Transverse colon (tissue), 4 donors: ENCODE data around the gene RAMAC. TPM values are rescaled to one million over a fixed set of nuclear protein-coding genes. Genes with fewer than 3 reads are reported as not detected.

Experiments
- DNase-seq: peaks from one replicate; pipeline ENCODE4 v3.0.0-alpha.2; 2019
- H3K27ac ChIP-seq, 4 donors: fragments of 200-600 bp; sonication (generic); 2 replicates each; pipeline ENCODE4 v1.5.1; 2016 to 2018; ENCODE audit warnings: inconsistent platforms in 4 of 4
- H3K27me3 ChIP-seq: fragments of 200-600 bp; sonication (generic); 2 replicates; pipeline ENCODE4 v1.5.1; 2017; ENCODE audit warnings: inconsistent platforms
- H3K36me3 ChIP-seq, 4 donors: fragments of 200-600 bp; sonication (generic); 2 replicates each; pipeline ENCODE4 v1.5.1; 2017 to 2019; ENCODE audit warnings: inconsistent platforms in 4 of 4
- H3K4me1 ChIP-seq, 4 donors: fragments of 200-600 bp; sonication (generic); 2 replicates each; pipeline ENCODE4 v1.5.1; 2017 to 2020; ENCODE audit warnings: inconsistent platforms in 4 of 4
- H3K4me3 ChIP-seq, 4 donors: fragments of 200-600 bp; sonication (generic); 1 replicate in 1 of 4; 2 replicates in 3 of 4; pipeline versions ENCODE4 v1.5.1 to v1.6.1; 2017 to 2019; ENCODE audit warnings: inconsistent platforms in 4 of 4
- H3K9me3 ChIP-seq, 2 donors: fragments of 200-600 bp; sonication (generic); 2 replicates each; pipeline ENCODE4 v1.5.1; 2017 to 2019; ENCODE audit warnings: inconsistent platforms in 2 of 2
- EP300 ChIP-seq: sonication (generic); formaldehyde crosslinking; IDR thresholded peaks from one replicate; pipeline ENCODE4 v1.6.1; 2017; ENCODE audit warnings: antibody characterized with exemption, low read depth
- POLR2A ChIP-seq: fragments of 450-650 bp; IDR thresholded peaks from one replicate; pipeline ENCODE4 v1.6.1; 2016; ENCODE audit warnings: antibody characterized with exemption, mild to moderate bottlenecking, moderate library complexity
- POLR2AphosphoS5 ChIP-seq, 3 donors: sonication (generic); formaldehyde crosslinking; IDR thresholded peaks; one replicate each; pipeline ENCODE4 v1.6.1; 2016; ENCODE audit warnings: antibody characterized with exemption in 3 of 3
- WGBS, 2 donors: methylation state at CpG; one replicate each; pipeline ENCODE4 v1.1.5; 2018; ENCODE audit warnings: low coverage in 1 of 2; 5-methylcytosine and 5-hydroxymethylcytosine counted together
- in situ Hi-C, 4 donors: fragments of 200-750 bp; cut with MboI; loops; one replicate each; pipeline versions ENCODE4 v1.15.0 to v1.15.1; 2017; ENCODE audit warnings: low sequenced_read_pairs in 3 of 4, low pct_ligation_motif_present in 1 of 4, low pct_unique_long_range_greater_than_20kb in 1 of 4
- intact Hi-C: fragments of 100-400 bp; cut with DNase I; formaldehyde crosslinking; loops from one replicate; pipeline ENCODE4 v1.15.1; 2023; ENCODE audit warnings: low total_unique reads
- total RNA-seq, 4 donors: library from RNA; depleted of rRNA; stranded (reverse); fragments of >200 nt; gene quantifications; one replicate each; pipeline ENCODE4 v1.1.0, GENCODE V29; 2016
- TF ChIP-seq, protein P1 (sequence below), 5 experiments: fragments of 200-600 bp in 3 of 5; fragments of 450-650 bp in 2 of 5; sonication (generic) in 3 of 5; IDR thresholded peaks; 1 replicate in 2 of 5; 2 replicates in 3 of 5; pipeline ENCODE4 v1.5.1; 2016 to 2017; ENCODE audit warnings: antibody characterized with exemption in 5 of 5, inconsistent platforms in 3 of 5, mild to moderate bottlenecking in 2 of 5, moderate library complexity in 1 of 5

Gene RAMAC
- total RNA-seq, 4 donors from 2014 or later: 2.6 to 16.8 (median 10.6) TPM

DNA sequence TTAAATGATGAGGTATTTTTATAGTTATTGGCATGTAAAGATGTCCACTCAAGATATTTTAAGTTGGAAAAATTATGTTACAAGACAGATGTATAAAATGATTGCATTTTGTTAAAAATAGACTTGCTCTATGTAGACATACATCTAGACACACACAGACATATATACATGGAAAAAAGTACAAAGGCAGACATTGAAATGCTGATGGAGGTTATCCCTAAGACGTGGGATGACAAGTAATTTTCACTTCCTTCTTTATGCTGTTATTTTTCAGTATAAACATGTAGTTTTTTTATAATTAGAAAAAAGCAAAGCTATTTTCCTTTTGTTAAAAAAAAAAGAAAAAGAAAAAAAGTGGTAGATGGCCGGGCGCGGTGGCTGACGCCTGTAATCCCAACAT is 40.7 kb upstream of the RAMAC start:
- H3K4me3 ChIP-seq: no peak overlapping the region
- no peak for DNase-seq
- 89% methylated on average over 5 of the region's 5 CpGs for WGBS, 2 donors
- no peak overlapping the region for H3K27ac ChIP-seq
- H3K27me3 ChIP-seq: peaks cover 6% of the 10 kb centered on the region
- no peaks in the 10 kb centered on the region for H3K9me3 ChIP-seq
- intact Hi-C loops (no loop called here), in situ Hi-C loops (no loop called here)
- TF ChIP-seq POLR2A (no peak), EP300 (no peak), POLR2AphosphoS5 (IDR thresholded peaks at IDR 0.05) (no peak)
- TF ChIP-seq, protein P1, sequence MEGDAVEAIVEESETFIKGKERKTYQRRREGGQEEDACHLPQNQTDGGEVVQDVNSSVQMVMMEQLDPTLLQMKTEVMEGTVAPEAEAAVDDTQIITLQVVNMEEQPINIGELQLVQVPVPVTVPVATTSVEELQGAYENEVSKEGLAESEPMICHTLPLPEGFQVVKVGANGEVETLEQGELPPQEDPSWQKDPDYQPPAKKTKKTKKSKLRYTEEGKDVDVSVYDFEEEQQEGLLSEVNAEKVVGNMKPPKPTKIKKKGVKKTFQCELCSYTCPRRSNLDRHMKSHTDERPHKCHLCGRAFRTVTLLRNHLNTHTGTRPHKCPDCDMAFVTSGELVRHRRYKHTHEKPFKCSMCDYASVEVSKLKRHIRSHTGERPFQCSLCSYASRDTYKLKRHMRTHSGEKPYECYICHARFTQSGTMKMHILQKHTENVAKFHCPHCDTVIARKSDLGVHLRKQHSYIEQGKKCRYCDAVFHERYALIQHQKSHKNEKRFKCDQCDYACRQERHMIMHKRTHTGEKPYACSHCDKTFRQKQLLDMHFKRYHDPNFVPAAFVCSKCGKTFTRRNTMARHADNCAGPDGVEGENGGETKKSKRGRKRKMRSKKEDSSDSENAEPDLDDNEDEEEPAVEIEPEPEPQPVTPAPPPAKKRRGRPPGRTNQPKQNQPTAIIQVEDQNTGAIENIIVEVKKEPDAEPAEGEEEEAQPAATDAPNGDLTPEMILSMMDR (IDR thresholded peaks at IDR 0.05): no peak
- H3K4me1 ChIP-seq: no peaks in the 10 kb centered on the region
- H3K36me3 ChIP-seq: no peaks in the 10 kb centered on the region

DNA sequence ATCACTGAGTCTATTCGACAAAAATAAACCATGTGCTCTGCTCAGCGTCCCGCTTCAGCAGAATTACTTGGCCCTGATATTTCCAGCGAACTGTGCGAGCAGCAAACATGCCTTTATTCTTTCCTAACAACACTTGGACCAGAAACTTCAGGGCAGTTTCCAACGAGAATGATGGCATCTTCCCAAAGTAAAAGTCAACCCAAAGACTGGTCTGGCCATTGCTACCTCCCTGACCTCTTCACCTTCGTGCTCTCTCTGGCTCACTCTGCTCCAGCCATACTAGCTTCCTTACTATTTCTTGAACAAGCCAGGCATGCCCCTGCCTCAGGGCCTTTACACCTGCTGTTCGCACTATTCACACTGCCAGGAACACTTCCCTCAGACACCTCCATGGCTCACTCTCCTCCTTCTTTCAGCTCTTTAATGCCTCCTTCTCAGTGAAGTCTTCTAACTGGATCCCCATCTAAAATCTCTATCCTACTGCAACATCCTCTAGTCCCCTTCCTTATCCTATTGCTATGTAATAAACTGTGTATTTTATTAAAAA is 39.8 kb upstream of the RAMAC start:
- Histone ChIP-seq H3K27me3 (peaks cover 15% of the 10 kb centered on the region), H3K9me3 (no peaks in the 10 kb centered on the region), H3K4me3 (no peak overlapping the region), H3K4me1 (peaks cover 0 to under 1% (median 0%) of the 10 kb centered on the region in 4 donors), H3K36me3 (no peaks in the 10 kb centered on the region), H3K27ac (no peak overlapping the region)
- TF ChIP-seq POLR2AphosphoS5 (IDR thresholded peaks at IDR 0.05) (no peak), EP300 (no peak), POLR2A (no peak)
- TF ChIP-seq, protein P1 (IDR thresholded peaks at IDR 0.05): no peak
- intact Hi-C loops (no loop called here), in situ Hi-C loops (no loop called here)
- no peak for DNase-seq
- WGBS, 2 donors: 84 to 87% methylated on average over 8 of the region's 8 CpGs

DNA sequence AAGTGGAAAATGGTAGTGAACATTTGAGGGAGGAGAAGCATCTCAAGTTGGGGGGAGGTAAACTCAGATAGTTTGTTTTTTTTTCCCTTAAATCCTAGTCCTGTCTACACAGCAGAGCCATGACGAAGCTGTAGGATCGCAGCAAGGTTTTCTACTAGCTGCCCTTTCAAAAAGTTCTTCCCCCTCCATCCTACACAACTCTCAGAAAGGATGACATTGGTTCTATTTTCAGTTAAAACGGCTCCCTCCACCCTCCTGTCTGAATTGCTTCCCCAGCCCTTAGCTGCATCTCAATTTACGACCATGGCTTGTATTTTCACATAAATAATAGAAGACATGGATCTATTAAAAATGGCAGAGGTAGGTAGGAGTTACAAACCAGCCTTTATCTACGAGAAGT is 35.7 kb upstream of the RAMAC start:
- Histone ChIP-seq H3K9me3 (no peaks in the 10 kb centered on the region), H3K27me3 (peaks cover 36% of the 10 kb centered on the region), H3K36me3 (no peaks in the 10 kb centered on the region), H3K4me3 (no peak overlapping the region), H3K4me1 (peaks cover 0 to 12% (median 6%) of the 10 kb centered on the region in 4 donors), H3K27ac (no peak overlapping the region)
- no peak for DNase-seq
- intact Hi-C loops: no loop called here
- 60 to 63% methylated on average over 5 of the region's 5 CpGs for WGBS, 2 donors
- in situ Hi-C loops: loop anchor here in 1 of 4 donors (25.0 kb wide), 1 partner anchor 88 kb away; no protein-coding TSS in a partner anchor
- TF ChIP-seq EP300 (no peak), POLR2A (no peak), POLR2AphosphoS5 (IDR thresholded peaks at IDR 0.05) (no peak)
- TF ChIP-seq, protein P1 (IDR thresholded peaks at IDR 0.05): no peak

DNA sequence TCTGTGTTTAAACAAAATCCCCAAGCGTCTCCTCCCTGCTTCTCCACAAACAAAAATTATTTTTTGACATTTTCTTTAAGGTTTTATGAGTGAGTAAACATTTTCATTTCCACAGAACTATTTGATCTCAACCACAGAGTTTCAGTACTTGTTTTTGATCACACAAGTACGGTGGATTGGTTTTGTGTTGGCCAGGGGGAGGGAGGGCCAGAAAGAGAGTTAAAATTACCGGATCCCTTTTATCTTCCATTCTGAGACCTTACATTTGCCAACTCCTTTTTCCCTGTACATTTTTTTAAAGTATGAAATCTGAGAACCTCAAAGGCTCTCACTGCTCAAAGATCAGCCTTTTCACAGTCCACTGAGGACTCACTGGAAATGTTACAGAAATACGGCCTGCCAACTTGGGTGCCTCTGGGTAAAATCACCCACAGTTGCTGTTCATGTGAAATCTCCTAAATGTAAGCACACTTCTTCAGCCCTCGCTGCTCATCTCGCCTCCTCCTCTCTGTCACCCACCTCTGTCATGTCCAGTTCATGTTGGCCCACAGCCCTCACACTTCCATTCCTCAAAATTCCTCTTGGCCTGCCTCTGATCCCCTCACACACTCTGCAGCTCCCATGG is 35.2 kb upstream of the RAMAC start:
- in situ Hi-C loops: loop anchor here in 1 of 4 donors (25.0 kb wide), 1 partner anchor 89 kb away; no protein-coding TSS in a partner anchor
- intact Hi-C loops: no loop called here
- 54 to 58% methylated on average over 4 to 6 of the region's 6 CpGs for WGBS, 2 donors
- Histone ChIP-seq H3K27me3 (peaks cover 36% of the 10 kb centered on the region), H3K4me3 (no peak overlapping the region), H3K9me3 (no peaks in the 10 kb centered on the region), H3K27ac (peak overlapping the region in 1 of 4 donors; percentile 32), H3K36me3 (no peaks in the 10 kb centered on the region), H3K4me1 (peaks cover 0 to 12% (median 6%) of the 10 kb centered on the region in 4 donors)
- DNase-seq: no peak
- no peak for TF ChIP-seq POLR2AphosphoS5 (IDR thresholded peaks at IDR 0.05)
- TF ChIP-seq, protein P1 (IDR thresholded peaks at IDR 0.05): no peak
- TF ChIP-seq POLR2A: no peak
- no peak for TF ChIP-seq EP300
